Lung (tissue), 16 donors: Measurements from ENCODE around the gene KRT7. TPM values are rescaled to one million over a fixed set of nuclear protein-coding genes. Genes with fewer than 3 reads are reported as not detected.

ENCODE experiments used
- ATAC-seq: fragments of 200-7000 bp; cut with Tn5 transposase; one replicate; pipeline ENCODE4 v1.9.1; 2020; ENCODE audit warnings: moderate number of reproducible peaks; ENCODE audit not compliant: insufficient read depth, low FRiP score
- DNase-seq, 3 donors: peaks; one replicate each; pipeline ENCODE4 v3.0.0-alpha.2; 2013 to 2017
- H3K27ac ChIP-seq, 2 donors: one replicate each; pipeline ENCODE4 v1.5.1; 2013; ENCODE audit warnings: mild to moderate bottlenecking in 2 of 2, moderate library complexity in 2 of 2, control low read depth in 1 of 2, inconsistent platforms in 1 of 2, low read depth in 1 of 2, low read length in 1 of 2
- H3K27me3 ChIP-seq, 3 donors: one replicate each; pipeline ENCODE4 v1.5.1; 2013; ENCODE audit warnings: low read length in 2 of 3; ENCODE audit not compliant: control insufficient read depth in 3 of 3, insufficient read depth in 3 of 3
- H3K36me3 ChIP-seq, 4 donors: one replicate each; pipeline ENCODE4 v1.5.1; 2013; ENCODE audit warnings: low read length in 4 of 4, mild to moderate bottlenecking in 1 of 4, moderate library complexity in 1 of 4; ENCODE audit not compliant: control insufficient read depth in 4 of 4, insufficient read depth in 4 of 4
- H3K4me1 ChIP-seq, 5 donors: one replicate each; pipeline ENCODE4 v1.5.1; 2013; ENCODE audit warnings: low read length in 5 of 5, mild to moderate bottlenecking in 2 of 5, moderate library complexity in 1 of 5; ENCODE audit not compliant: control insufficient read depth in 5 of 5, insufficient read depth in 5 of 5
- H3K4me3 ChIP-seq: one replicate; pipeline ENCODE4 v1.5.1; 2013; ENCODE audit warnings: mild to moderate bottlenecking, control low read depth, moderate library complexity
- H3K9ac ChIP-seq, 2 donors: one replicate each; pipeline ENCODE4 v1.5.1; 2013; ENCODE audit warnings: low read length in 2 of 2, control low read depth in 1 of 2; ENCODE audit not compliant: insufficient read depth in 1 of 2
- H3K9me3 ChIP-seq, 4 donors: one replicate each; pipeline ENCODE4 v1.5.1; 2013; ENCODE audit warnings: low read length in 3 of 4, mild to moderate bottlenecking in 1 of 4, moderate library complexity in 1 of 4; ENCODE audit not compliant: control insufficient read depth in 4 of 4, insufficient read depth in 3 of 4
- CTCF ChIP-seq: IDR thresholded peaks from 2 replicates; pipeline ENCODE4 v1.5.1; 2012; ENCODE audit warnings: mild to moderate bottlenecking; ENCODE audit errors: control extremely low read depth, extremely low read depth
- WGBS, 2 donors: extraction: QIAGEN DNeasy Blood & Tissue Kit; methylation state at CpG; one replicate each; pipeline ENCODE4 v1.1.7; 2013; 5-methylcytosine and 5-hydroxymethylcytosine counted together
- long read RNA-seq, 5 donors: transcript quantifications; one replicate each; lab custom pipeline, GENCODE V29; 2026
- polyA plus RNA-seq, 2 donors: library from polyadenylated mRNA; stranded (reverse); fragments of 200-250 nt; gene quantifications; one replicate each; pipeline ENCODE4 v1.2.1, GENCODE V29; 2013
- total RNA-seq, 2 donors: library from RNA; depleted of rRNA in 1 of 2; stranded (reverse); fragments of >200 nt in 1 of 2; gene quantifications; one replicate each; pipeline ENCODE4 v1.2.1, GENCODE V29; 2014 to 2021
- donor health status: control.
- donor health status: control.
- donor health status: Bipolar disorder and iron deficiency.
- donor health status: healthy.
- donor health status: DM: yes; HTN: yes; CAD: no.

KRT7 gene
- 1,000 to 10,000 TPM in 1 of 2 donors, 10 to 100 TPM in 1; 33.6 to 1,411 TPM for total RNA-seq
- polyA plus RNA-seq, result 1,000 to 10,000 TPM; 1,201 to 1,415 TPM
- long read RNA-seq, donor 1, partial matches to known transcripts, result 8 of 11 reads
- long read RNA-seq, donor 1, other reads (novel, unspliced or antisense), result 0 of 11 reads
- long read RNA-seq, donor 2, partial matches to known transcripts, result 0 of 2 reads
- long read RNA-seq, donor 2, other reads (novel, unspliced or antisense), result 0 of 2 reads
- long read RNA-seq, donor 3, partial matches to known transcripts, result 0 of 2 reads
- long read RNA-seq, donor 3, other reads (novel, unspliced or antisense), result 0 of 2 reads
- long read RNA-seq, donor 4, result 0 reads
- long read RNA-seq, donor 5, transcript KRT7-201 (9 exons, 1,754 nt), result major isoform, 6 of 6 reads
- long read RNA-seq, donor 5, partial matches to known transcripts, result 0 of 6 reads
- long read RNA-seq, donor 5, other reads (novel, unspliced or antisense), result 0 of 6 reads

- ATAC-seq (peak; percentile 60), DNase-seq (no peak)
- no peaks in the 10 kb centered on the region for H3K9me3 ChIP-seq
- no peak for TF ChIP-seq CTCF
- WGBS, 2 donors, result 5% methylated on average over 44 to 58 of the region's 58 CpGs
- peak within 1 kb of the TSS; percentile 43 for H3K4me3 ChIP-seq
- peak within 1 kb of the TSS in 1 of 2 donors; percentile 92 for H3K27ac ChIP-seq
- no peaks in the 10 kb centered on the region for H3K36me3 ChIP-seq
- H3K4me1 ChIP-seq, result peaks cover 0 to 20% (median 7%) of the 10 kb centered on the region in 5 donors
- H3K9ac ChIP-seq, result no peak within 1 kb of the TSS
- H3K27me3 ChIP-seq, result peaks cover 0 to 37% (median 27%) of the 10 kb centered on the region in 3 donors
Observed at GRCh38 chr12:52232674-52233461, at the start of gene KRT7. Gene KRT7 (plus strand): TSS chr12:52233243. CDS start chr12:52233297, 54 bp downstream.

- H3K9ac ChIP-seq, result no peak overlapping the region
- no peaks in the 10 kb centered on the region for H3K36me3 ChIP-seq
- 79 to 83% methylated on average over 6 of the region's 6 CpGs for WGBS, 2 donors
- no peaks in the 10 kb centered on the region for H3K9me3 ChIP-seq
- H3K4me1 ChIP-seq, result peaks cover 0 to 22% (median 5%) of the 10 kb centered on the region in 5 donors
- DNase-seq, result no peak
- no peak for ATAC-seq
- no peak overlapping the region for H3K27ac ChIP-seq
- no peaks in the 10 kb centered on the region for H3K27me3 ChIP-seq
- no peak overlapping the region for H3K4me3 ChIP-seq
- no peak for TF ChIP-seq CTCF
Observed at GRCh38 chr12:52183544-52183910, 49.5 kb upstream of the KRT7 start.

DNA sequence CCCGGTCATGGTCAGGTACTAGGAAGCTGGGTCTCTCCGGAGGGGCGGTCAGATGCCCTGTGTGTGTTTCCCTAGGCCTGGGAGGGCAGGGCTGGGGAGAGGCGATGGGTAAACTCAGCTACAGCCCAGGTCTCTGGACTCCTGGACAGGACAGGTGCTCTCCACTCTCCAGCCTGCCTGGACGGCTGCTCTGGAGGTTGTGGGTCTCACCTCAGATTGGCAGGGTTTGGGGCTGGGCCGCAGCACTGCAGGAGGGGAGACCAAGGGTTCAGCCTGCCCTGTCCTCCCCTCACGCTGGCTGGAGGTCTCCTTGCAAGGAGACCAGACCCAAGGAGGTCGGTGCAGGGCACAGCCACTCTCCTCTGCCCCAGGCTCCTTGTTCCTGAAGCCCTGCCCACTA lies 49.1 kb upstream of the KRT7 start:
- Histone ChIP-seq H3K4me1 (peaks cover 0 to 22% (median 5%) of the 10 kb centered on the region in 5 donors), H3K27me3 (no peaks in the 10 kb centered on the region), H3K9ac (no peak overlapping the region), H3K27ac (no peak overlapping the region), H3K9me3 (no peaks in the 10 kb centered on the region), H3K36me3 (no peaks in the 10 kb centered on the region), H3K4me3 (no peak overlapping the region)
- ATAC-seq (no peak), DNase-seq (no peak)
- TF ChIP-seq CTCF, result no peak
- 87 to 88% methylated on average over 8 of the region's 8 CpGs for WGBS, 2 donors
